Measurements from ENCODE around the gene DTNB. TPM values are rescaled to one million over a fixed set of nuclear protein-coding genes. Genes with fewer than 3 reads are reported as not detected.
A peak's percentile ranks its signal among the peaks of the same experiment; 100 is the strongest.

The DTNB gene
- total and polyA plus RNA-seq, 2 donors (not counting 1 experiment from before 2014, with no cell fraction given): 25.7 to 37.3 TPM

GRCh38 chr2:25614711-25615110 is 58.7 kb downstream of the DTNB start:
- DNase-seq (no peak), ATAC-seq (ENCODE audit: low read depth) (no peak)
- Histone ChIP-seq H3K9me3 (ENCODE audit: control extremely low read depth in 1 of 3, control insufficient read depth in 2 of 3, insufficient read depth in 1 of 3, low read length in 2 of 3) (no peaks in the 10 kb centered on the region), H3K4me1 (ENCODE audit: control insufficient read depth in 2 of 2, insufficient read depth in 2 of 2, low read length in 2 of 2) (peaks cover 4 to 10% of the 10 kb centered on the region in 2 donors), H3K36me3 (replicated peaks in 1 of 2; ENCODE audit: control extremely low read depth in 1 of 2, control insufficient read depth in 1 of 2, extremely low read depth in 1 of 2, insufficient read depth in 2 of 2, low read length in 1 of 2) (no peaks in the 10 kb centered on the region), H3K4me2 (replicated peaks; ENCODE audit: low read depth, low read length, poor library complexity, severe bottlenecking) (no peak overlapping the region), H3K79me2 (ENCODE audit: control insufficient read depth, insufficient read depth, low read length) (no peaks in the 10 kb centered on the region), H3K27me3 (replicated peaks in 1 of 4; ENCODE audit: control extremely low read depth in 1 of 4, control insufficient read depth in 3 of 4, insufficient read depth in 4 of 4, low read length in 3 of 4) (no peaks in the 10 kb centered on the region), H3K4me3 (ENCODE audit: control extremely low read depth in 1 of 5, extremely low read depth in 1 of 5, insufficient read depth in 1 of 5, low read depth in 2 of 5, low read length in 4 of 5) (no peak overlapping the region), H4K20me1 (ENCODE audit: control insufficient read depth, insufficient read depth, low read length, poor library complexity, severe bottlenecking) (no peaks in the 10 kb centered on the region), H2AFZ (ENCODE audit: insufficient read depth, low read depth, low read length, poor library complexity, severe bottlenecking) (no peak overlapping the region), H3K9ac (ENCODE audit: low read length) (no peak overlapping the region), H3K27ac (ENCODE audit: low read length in 2 of 2) (no peak overlapping the region)
- POLR2A ChIA-PET: no interaction called here
- 88% methylated on average over 8 of the region's 8 CpGs for WGBS (ENCODE audit: insufficient coverage)
- H3K4me3 Mint-ChIP-seq: no peak overlapping the region
- TF ChIP-seq CTCF (IDR thresholded peaks at IDR 0.05): no peak
- TF ChIP-seq EZH2 (IDR thresholded peaks at IDR 0.05; ENCODE audit: borderline replicate concordance, insufficient read depth, low read depth, low read length, poor library complexity, severe bottlenecking): no peak
- H3K9me3 Mint-ChIP-seq (ENCODE audit: insufficient read depth): no peaks in the 10 kb centered on the region
- H3K27ac Mint-ChIP-seq: no peak overlapping the region
- CTCF ChIA-PET: interaction anchor here (1.3 kb wide), 1 partner anchor 85 kb away, joined by 3 read pairs; no protein-coding TSS in a partner anchor
- intact Hi-C loops (cut with micrococcal nuclease): no loop called here
- peaks cover 16% of the 10 kb centered on the region for H3K4me1 Mint-ChIP-seq
- no peaks in the 10 kb centered on the region for H3K27me3 Mint-ChIP-seq

GRCh38 chr2:25608718-25609117 is 64.7 kb downstream of the DTNB start:
- TF ChIP-seq CTCF (IDR thresholded peaks at IDR 0.05): no peak
- TF ChIP-seq EZH2 (IDR thresholded peaks at IDR 0.05; ENCODE audit: borderline replicate concordance, insufficient read depth, low read depth, low read length, poor library complexity, severe bottlenecking): no peak
- Histone ChIP-seq H3K27me3 (replicated peaks in 1 of 4; ENCODE audit: control extremely low read depth in 1 of 4, control insufficient read depth in 3 of 4, insufficient read depth in 4 of 4, low read length in 3 of 4) (no peaks in the 10 kb centered on the region), H2AFZ (ENCODE audit: insufficient read depth, low read depth, low read length, poor library complexity, severe bottlenecking) (no peak overlapping the region), H3K9ac (ENCODE audit: low read length) (no peak overlapping the region), H3K4me2 (replicated peaks; ENCODE audit: low read depth, low read length, poor library complexity, severe bottlenecking) (peak overlapping the region; percentile 44), H3K36me3 (replicated peaks in 1 of 2; ENCODE audit: control extremely low read depth in 1 of 2, control insufficient read depth in 1 of 2, extremely low read depth in 1 of 2, insufficient read depth in 2 of 2, low read length in 1 of 2) (no peaks in the 10 kb centered on the region), H3K4me3 (ENCODE audit: control extremely low read depth in 1 of 5, extremely low read depth in 1 of 5, insufficient read depth in 1 of 5, low read depth in 2 of 5, low read length in 4 of 5) (no peak overlapping the region), H3K4me1 (ENCODE audit: control insufficient read depth in 2 of 2, insufficient read depth in 2 of 2, low read length in 2 of 2) (peaks cover 16 to 22% of the 10 kb centered on the region in 2 donors), H3K27ac (ENCODE audit: low read length in 2 of 2) (peak overlapping the region; percentile 31 to 69), H3K9me3 (ENCODE audit: control extremely low read depth in 1 of 3, control insufficient read depth in 2 of 3, insufficient read depth in 1 of 3, low read length in 2 of 3) (no peaks in the 10 kb centered on the region), H3K79me2 (ENCODE audit: control insufficient read depth, insufficient read depth, low read length) (no peaks in the 10 kb centered on the region), H4K20me1 (ENCODE audit: control insufficient read depth, insufficient read depth, low read length, poor library complexity, severe bottlenecking) (no peaks in the 10 kb centered on the region)
- peaks cover 30% of the 10 kb centered on the region for H3K4me1 Mint-ChIP-seq
- peak overlapping the region; percentile 72 for H3K27ac Mint-ChIP-seq
- intact Hi-C loops (cut with micrococcal nuclease): loop anchor here (5.0 to 10.0 kb wide), 2 partner anchors 244 to 536 kb away; no protein-coding TSS in a partner anchor
- no peaks in the 10 kb centered on the region for H3K9me3 Mint-ChIP-seq (ENCODE audit: insufficient read depth)
- ATAC-seq (ENCODE audit: low read depth): no peak
- no peak overlapping the region for H3K4me3 Mint-ChIP-seq
- no peak for DNase-seq
- H3K27me3 Mint-ChIP-seq: no peaks in the 10 kb centered on the region
- ChIA-PET POLR2A (interaction anchor here (0.6 to 0.7 kb wide), 2 partner anchors 266 to 1669 kb away, joined by 3 to 5 read pairs; no protein-coding TSS in a partner anchor), CTCF (interaction anchor here (0.9 to 6.8 kb wide), 10 partner anchors 10 to 443 kb away, joined by 3 to 155 read pairs (median 8); partner anchors contain the start of gene DTNB)

Data from B cell (primary cell).